HG02759 (cell line): ENCODE measurements around the gene CNTNAP4.

ENCODE experiments used
- ATAC-seq: cut with Tn5 transposase; IDR thresholded peaks from one replicate; pipeline ENCODE4 v1.9.1; 2021; ENCODE audit warnings: mild to moderate bottlenecking, moderate library complexity; ENCODE audit not compliant: unreplicated experiment

CNTNAP4 gene

GRCh38 chr16:76484020-76484419, 206.8 kb downstream of the CNTNAP4 start:
- no peak for ATAC-seq

GRCh38 chr16:76486740-76487139, 209.5 kb downstream of the CNTNAP4 start:
- no peak for ATAC-seq

GRCh38 chr16:76487411-76488064, 210.3 kb downstream of the CNTNAP4 start:
- ATAC-seq, result no peak

- no peak for ATAC-seq
Observed at GRCh38 chr16:76488065-76488417, 210.8 kb downstream of the CNTNAP4 start.

- no peak for ATAC-seq
Observed at GRCh38 chr16:76490036-76490639, 212.9 kb downstream of the CNTNAP4 start.

GRCh38 chr16:76500006-76500405, 222.8 kb downstream of the CNTNAP4 start:
- ATAC-seq, result no peak

- no peak for ATAC-seq
Observed at GRCh38 chr16:76502063-76502462, 224.9 kb downstream of the CNTNAP4 start.

GRCh38 chr16:76502555-76502954, 225.4 kb downstream of the CNTNAP4 start:
- ATAC-seq, result no peak

GRCh38 chr16:76503091-76503490, 225.9 kb downstream of the CNTNAP4 start:
- no peak for ATAC-seq

- no peak for ATAC-seq
Observed at GRCh38 chr16:76511203-76511602, 234.0 kb downstream of the CNTNAP4 start.

GRCh38 chr16:76518781-76519180, 241.6 kb downstream of the CNTNAP4 start:
- no peak for ATAC-seq

- no peak for ATAC-seq
Observed at GRCh38 chr16:76524356-76524755, 247.2 kb downstream of the CNTNAP4 start.

- ATAC-seq, result no peak
Observed at GRCh38 chr16:76524769-76525168, 247.6 kb downstream of the CNTNAP4 start.

GRCh38 chr16:76527244-76527643, 250.0 kb downstream of the CNTNAP4 start:
- no peak for ATAC-seq

GRCh38 chr16:76529120-76529519, 251.9 kb downstream of the CNTNAP4 start:
- no peak for ATAC-seq

- no peak for ATAC-seq
Observed at GRCh38 chr16:76531236-76531635, 254.0 kb downstream of the CNTNAP4 start.

- ATAC-seq, result no peak
Observed at GRCh38 chr16:76532188-76532973, 255.2 kb downstream of the CNTNAP4 start.

- no peak for ATAC-seq
Observed at GRCh38 chr16:76539609-76540008, 262.4 kb downstream of the CNTNAP4 start.

GRCh38 chr16:76541070-76541469, 263.9 kb downstream of the CNTNAP4 start:
- ATAC-seq, result no peak

GRCh38 chr16:76565542-76565941, 288.3 kb downstream of the CNTNAP4 start:
- ATAC-seq, result no peak

- no peak for ATAC-seq
Observed at GRCh38 chr16:76571755-76572154, 294.6 kb downstream of the CNTNAP4 start.

- ATAC-seq, result no peak
Observed at GRCh38 chr16:76573281-76573680, 296.1 kb downstream of the CNTNAP4 start.
